NB4 (cell line): ENCODE data around the gene ACBD5.

Experiments
- TF ChIP-seq, protein P1 (sequence below): IDR thresholded peaks from one replicate; pipeline ENCODE4 v1.5.1; 2012; ENCODE audit warnings: low read depth, low read length
- TF ChIP-seq, protein P2 (sequence below): IDR thresholded peaks from 2 replicates; pipeline ENCODE4 v1.6.1; 2011; ENCODE audit warnings: low read depth, low read length

DNA sequence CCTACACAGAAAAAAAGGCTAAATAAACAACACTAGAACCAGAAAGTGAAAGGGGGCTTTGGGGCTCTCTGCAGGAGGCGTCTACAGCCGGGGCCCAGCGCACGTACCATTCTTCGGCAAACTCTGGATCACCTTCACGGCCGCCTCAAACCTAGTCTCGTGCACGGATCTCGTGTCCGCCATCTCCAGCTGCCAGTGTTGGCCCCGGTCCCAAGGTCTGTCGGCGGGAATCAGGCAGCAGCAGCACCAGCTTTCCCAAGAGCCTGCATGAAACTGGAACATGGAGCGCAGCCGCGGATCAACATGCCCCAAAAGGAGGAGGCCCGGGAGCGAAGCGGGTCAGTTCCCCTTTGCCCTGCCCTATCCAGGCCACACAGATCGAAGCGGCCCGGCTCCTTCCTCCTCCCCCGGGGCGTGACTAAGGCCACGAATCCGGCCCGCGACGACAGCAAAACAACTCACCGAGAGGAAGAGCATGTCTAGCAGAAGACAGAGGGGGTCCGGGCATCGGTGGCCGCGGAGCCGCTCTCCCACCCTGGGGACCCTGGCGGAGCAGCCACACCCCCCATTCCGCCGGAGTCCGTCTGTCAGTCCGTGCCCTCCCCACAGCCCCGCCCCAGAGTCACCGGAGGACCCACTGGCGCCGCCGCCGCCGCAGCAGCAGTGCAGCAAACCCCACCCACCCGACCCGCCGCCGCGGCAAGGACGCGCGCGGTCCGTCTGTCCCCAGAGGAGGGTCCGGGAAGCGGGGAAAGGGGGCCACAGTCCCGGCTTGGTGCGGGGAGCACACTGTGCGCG lies at the start of gene ACBD5:
- TF ChIP-seq, protein P1, sequence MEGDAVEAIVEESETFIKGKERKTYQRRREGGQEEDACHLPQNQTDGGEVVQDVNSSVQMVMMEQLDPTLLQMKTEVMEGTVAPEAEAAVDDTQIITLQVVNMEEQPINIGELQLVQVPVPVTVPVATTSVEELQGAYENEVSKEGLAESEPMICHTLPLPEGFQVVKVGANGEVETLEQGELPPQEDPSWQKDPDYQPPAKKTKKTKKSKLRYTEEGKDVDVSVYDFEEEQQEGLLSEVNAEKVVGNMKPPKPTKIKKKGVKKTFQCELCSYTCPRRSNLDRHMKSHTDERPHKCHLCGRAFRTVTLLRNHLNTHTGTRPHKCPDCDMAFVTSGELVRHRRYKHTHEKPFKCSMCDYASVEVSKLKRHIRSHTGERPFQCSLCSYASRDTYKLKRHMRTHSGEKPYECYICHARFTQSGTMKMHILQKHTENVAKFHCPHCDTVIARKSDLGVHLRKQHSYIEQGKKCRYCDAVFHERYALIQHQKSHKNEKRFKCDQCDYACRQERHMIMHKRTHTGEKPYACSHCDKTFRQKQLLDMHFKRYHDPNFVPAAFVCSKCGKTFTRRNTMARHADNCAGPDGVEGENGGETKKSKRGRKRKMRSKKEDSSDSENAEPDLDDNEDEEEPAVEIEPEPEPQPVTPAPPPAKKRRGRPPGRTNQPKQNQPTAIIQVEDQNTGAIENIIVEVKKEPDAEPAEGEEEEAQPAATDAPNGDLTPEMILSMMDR = no peak
- TF ChIP-seq, protein P2, sequence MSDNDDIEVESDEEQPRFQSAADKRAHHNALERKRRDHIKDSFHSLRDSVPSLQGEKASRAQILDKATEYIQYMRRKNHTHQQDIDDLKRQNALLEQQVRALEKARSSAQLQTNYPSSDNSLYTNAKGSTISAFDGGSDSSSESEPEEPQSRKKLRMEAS = 0 out of 2 replicates have a peak, but pooled peaks have one; percentile 13
